Measurements from ENCODE around the gene TXNRD1. TPM values are rescaled to one million over a fixed set of nuclear protein-coding genes. Genes with fewer than 3 reads are reported as not detected.
"Not testable (repeated sequence)": the region's sequence is repeated elsewhere in the genome, so short reads cannot be mapped to it uniquely, and the experiment has no call there.

TXNRD1 gene
- polyA plus RNA-seq, 5 donors: 51.0 to 77.5 (median 58.8) TPM

GRCh38 chr12:104276273-104277131 is 60.9 kb downstream of the TXNRD1 start:
- DNase-seq: peak; percentile 54 to 65

- no peak for DNase-seq
These were observed 63.6 kb downstream of the TXNRD1 start for GRCh38 chr12:104279164-104279563.

GRCh38 chr12:104280111-104280510 is 64.5 kb downstream of the TXNRD1 start:
- no peak for DNase-seq

- no peak for DNase-seq
These were observed 65.3 kb downstream of the TXNRD1 start for GRCh38 chr12:104280717-104281458.

- DNase-seq: no peak
These were observed 66.1 kb downstream of the TXNRD1 start for GRCh38 chr12:104281636-104282035.

- no peak for DNase-seq
These were observed 66.5 kb downstream of the TXNRD1 start for GRCh38 chr12:104282109-104282508.

GRCh38 chr12:104285740-104286515 is 70.3 kb downstream of the TXNRD1 start:
- DNase-seq: no peak

- DNase-seq: peak; percentile 91 to 93
These were observed 71.2 kb downstream of the TXNRD1 start for GRCh38 chr12:104286516-104287482.

GRCh38 chr12:104288635-104289274 is 73.2 kb downstream of the TXNRD1 start:
- DNase-seq: peak; percentile 74 to 77

- DNase-seq: no peak
These were observed 74.7 kb downstream of the TXNRD1 start for GRCh38 chr12:104290320-104290719.

- DNase-seq: no peak
These were observed 75.3 kb downstream of the TXNRD1 start for GRCh38 chr12:104290855-104291254.

GRCh38 chr12:104291867-104292524 is 76.4 kb downstream of the TXNRD1 start:
- no peak for DNase-seq

- DNase-seq: no peak
These were observed 77.6 kb downstream of the TXNRD1 start for GRCh38 chr12:104292872-104293794.

- DNase-seq: not testable (repeated sequence)
These were observed 78.7 kb downstream of the TXNRD1 start for GRCh38 chr12:104294158-104294859.

- DNase-seq: no peak
These were observed 79.5 kb downstream of the TXNRD1 start for GRCh38 chr12:104294927-104295668.

GRCh38 chr12:104295954-104296353 is 80.4 kb downstream of the TXNRD1 start:
- no peak for DNase-seq

GRCh38 chr12:104296718-104297117 is 81.1 kb downstream of the TXNRD1 start:
- no peak for DNase-seq
